Keratinocyte (primary cell): ENCODE results near the gene RNU7-1. TPM values are rescaled to one million over a fixed set of nuclear protein-coding genes. Genes with fewer than 3 reads are reported as not detected.

Experiments used
- DNase-seq: peaks from one replicate; pipeline ENCODE4 v3.0.0-alpha.2; 2011; ENCODE audit warnings: low read depth, missing footprints, low spot score
- FAIRE-seq: peaks from 2 replicates; lab custom pipeline; 2011; peaks lifted over from hg19 to GRCh38; lab: Jason Lieb, UNC
- H2AFZ ChIP-seq: 2 replicates; pipeline ENCODE4 v1.6.0; 2012; ENCODE audit warnings: low read length, control low read depth, inconsistent platforms; ENCODE audit not compliant: control insufficient read depth
- H3K27ac ChIP-seq: 2 replicates; pipeline ENCODE4 v1.5.1; 2011; ENCODE audit warnings: low read length; ENCODE audit not compliant: control insufficient read depth, insufficient read depth
- H3K27me3 ChIP-seq: 3 replicates; pipeline ENCODE4 v1.6.0; 2011; ENCODE audit warnings: low read length; ENCODE audit not compliant: control insufficient read depth, insufficient read depth; ENCODE audit errors: extremely low read depth
- H3K36me3 ChIP-seq, 2 experiments: 2 replicates in 1 of 2; 3 replicates in 1 of 2; pipeline ENCODE4 v1.5.1; 2011; ENCODE audit warnings: low read length in 2 of 2, mild to moderate bottlenecking in 1 of 2; ENCODE audit not compliant: control insufficient read depth in 2 of 2, insufficient read depth in 2 of 2; ENCODE audit errors: extremely low read depth in 1 of 2
- H3K4me1 ChIP-seq: 3 replicates; pipeline ENCODE4 v1.5.1; 2011; ENCODE audit warnings: low read length; ENCODE audit not compliant: control insufficient read depth, insufficient read depth; ENCODE audit errors: extremely low read depth
- H3K4me2 ChIP-seq: 3 replicates; pipeline ENCODE4 v1.6.0; 2011; ENCODE audit warnings: low read depth, low read length; ENCODE audit not compliant: control insufficient read depth, insufficient read depth; ENCODE audit errors: extremely low read depth
- H3K4me3 ChIP-seq, 3 experiments: fragments of 200-600 bp in 1 of 3; sonication (generic) in 1 of 3; 2 replicates in 2 of 3; 3 replicates in 1 of 3; pipeline ENCODE4 v1.5.1; 2011 to 2016; ENCODE audit warnings: low read length in 3 of 3, mild to moderate bottlenecking in 3 of 3, control low read depth in 2 of 3, inconsistent platforms in 1 of 3, low read depth in 1 of 3, mixed read lengths in 1 of 3, mixed run types in 1 of 3, moderate library complexity in 1 of 3; ENCODE audit not compliant: control insufficient read depth in 2 of 3, insufficient read depth in 2 of 3; ENCODE audit errors: extremely low read depth in 1 of 3
- H3K79me2 ChIP-seq: 2 replicates; pipeline ENCODE4 v1.6.0; 2012; ENCODE audit warnings: low read length; ENCODE audit not compliant: control insufficient read depth, insufficient read depth
- H3K9ac ChIP-seq: 3 replicates; pipeline ENCODE4 v1.6.0; 2011; ENCODE audit warnings: low read length; ENCODE audit not compliant: control insufficient read depth, insufficient read depth; ENCODE audit errors: extremely low read depth
- H3K9me1 ChIP-seq: 3 replicates; pipeline ENCODE4 v1.6.0; 2011; ENCODE audit warnings: low read length; ENCODE audit not compliant: control insufficient read depth, insufficient read depth; ENCODE audit errors: extremely low read depth
- H3K9me3 ChIP-seq: 2 replicates; pipeline ENCODE4 v1.5.1; 2012; ENCODE audit warnings: low read depth, low read length; ENCODE audit not compliant: control insufficient read depth
- H4K20me1 ChIP-seq: 3 replicates; pipeline ENCODE4 v1.6.0; 2011; ENCODE audit warnings: low read length; ENCODE audit not compliant: control insufficient read depth, insufficient read depth; ENCODE audit errors: extremely low read depth
- EZH2 ChIP-seq: IDR thresholded peaks from one replicate; pipeline ENCODE4 v1.6.1; 2012; ENCODE audit warnings: inconsistent platforms, mild to moderate bottlenecking, low read length, moderate library complexity
- dilution Hi-C: fragments of 300-500 bp; cut with MboI; formaldehyde crosslinking; loops from one replicate; pipeline ENCODE4 v1.7.0; 2020; ENCODE audit warnings: low sequenced_read_pairs; ENCODE audit not compliant: extremely low pct_ligation_motif_present
- polyA plus RNA-seq, 5 experiments: library from polyadenylated mRNA; depleted of rRNA in 3 of 5; stranded (reverse) in 3 of 5; stranded (forward) in 1 of 5; unstranded in 1 of 5; fragments of >200 nt; gene quantifications; 1 replicate in 1 of 5; 2 replicates in 3 of 5; 3 replicates in 1 of 5; pipeline versions ENCODE4 v1.2.1 to v1.2.3, GENCODE V29; 2011 to 2012; ENCODE audit warnings: missing spikeins in 2 of 5, low read depth in 1 of 5, low replicate concordance in 1 of 5
- TF ChIP-seq, protein P1 (sequence below), 3 experiments: IDR thresholded peaks in 1 of 3; conservative IDR thresholded peaks in 1 of 3; optimal IDR thresholded peaks in 1 of 3; 2 replicates in 2 of 3; 3 replicates in 1 of 3; pipeline versions ENCODE3 to v1.5.1; 2011; ENCODE audit warnings: low read length in 3 of 3, mild to moderate bottlenecking in 3 of 3, moderate library complexity in 2 of 3, control low read depth in 1 of 3, inconsistent platforms in 1 of 3; ENCODE audit not compliant: insufficient read depth in 2 of 3; ENCODE audit errors: extremely low read depth in 1 of 3

Gene RNU7-1
- polyA plus RNA-seq, 1 donor (not counting 4 experiments of a cell fraction or from before 2014, with no cell fraction given), result not detected

DNA sequence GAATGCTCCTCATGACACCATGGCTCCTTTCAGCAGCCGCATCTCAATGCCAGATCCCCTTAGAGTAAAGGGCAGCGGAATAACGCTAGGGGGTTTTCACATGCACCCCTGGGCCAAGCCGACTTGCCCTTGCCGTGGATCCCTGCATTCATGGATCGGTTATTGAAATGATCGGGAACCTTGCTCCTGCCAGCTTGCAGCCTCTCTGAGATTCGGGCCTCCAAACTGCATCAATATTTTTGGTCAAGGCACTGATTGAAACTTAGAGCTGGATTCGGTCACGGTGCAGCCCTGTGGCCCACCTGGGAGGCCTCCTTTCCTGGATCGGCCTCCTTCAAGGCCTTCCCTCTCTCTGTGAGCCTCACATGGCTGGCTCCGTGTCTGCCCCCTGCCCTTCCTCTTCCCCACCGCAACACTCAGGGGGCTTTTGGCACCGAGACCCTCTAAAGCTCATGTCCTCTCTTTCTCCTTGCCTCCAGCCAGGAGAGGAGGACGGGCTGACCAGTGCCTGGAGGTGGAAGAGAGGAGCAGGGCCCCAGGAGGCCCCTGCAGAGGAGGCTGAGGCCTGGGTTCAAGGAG lies 9.3 kb downstream of the RNU7-1 start:
- Histone ChIP-seq H3K9ac (no peak overlapping the region), H3K4me1 (peaks cover 2% of the 10 kb centered on the region), H3K4me2 (no peak overlapping the region), H4K20me1 (no peaks in the 10 kb centered on the region), H3K27me3 (no peaks in the 10 kb centered on the region), H3K79me2 (no peaks in the 10 kb centered on the region), H2AFZ (no peak overlapping the region), H3K9me3 (no peaks in the 10 kb centered on the region), H3K9me1 (no peaks in the 10 kb centered on the region), H3K36me3 (no peaks in the 10 kb centered on the region), H3K4me3 (no peak overlapping the region), H3K27ac (no peak overlapping the region)
- FAIRE-seq (no peak), DNase-seq (no peak)
- TF ChIP-seq, protein P1, sequence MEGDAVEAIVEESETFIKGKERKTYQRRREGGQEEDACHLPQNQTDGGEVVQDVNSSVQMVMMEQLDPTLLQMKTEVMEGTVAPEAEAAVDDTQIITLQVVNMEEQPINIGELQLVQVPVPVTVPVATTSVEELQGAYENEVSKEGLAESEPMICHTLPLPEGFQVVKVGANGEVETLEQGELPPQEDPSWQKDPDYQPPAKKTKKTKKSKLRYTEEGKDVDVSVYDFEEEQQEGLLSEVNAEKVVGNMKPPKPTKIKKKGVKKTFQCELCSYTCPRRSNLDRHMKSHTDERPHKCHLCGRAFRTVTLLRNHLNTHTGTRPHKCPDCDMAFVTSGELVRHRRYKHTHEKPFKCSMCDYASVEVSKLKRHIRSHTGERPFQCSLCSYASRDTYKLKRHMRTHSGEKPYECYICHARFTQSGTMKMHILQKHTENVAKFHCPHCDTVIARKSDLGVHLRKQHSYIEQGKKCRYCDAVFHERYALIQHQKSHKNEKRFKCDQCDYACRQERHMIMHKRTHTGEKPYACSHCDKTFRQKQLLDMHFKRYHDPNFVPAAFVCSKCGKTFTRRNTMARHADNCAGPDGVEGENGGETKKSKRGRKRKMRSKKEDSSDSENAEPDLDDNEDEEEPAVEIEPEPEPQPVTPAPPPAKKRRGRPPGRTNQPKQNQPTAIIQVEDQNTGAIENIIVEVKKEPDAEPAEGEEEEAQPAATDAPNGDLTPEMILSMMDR (optimal IDR thresholded peaks at IDR 0.05 in 1 of 3, IDR thresholded peaks at IDR 0.05 in 1 of 3, conservative IDR thresholded peaks at IDR 0.05 in 1 of 3; ENCODE audit: extremely low read depth in 1 of 3, insufficient read depth in 2 of 3, low read length in 3 of 3), result no peak
- TF ChIP-seq EZH2, result no peak
- dilution Hi-C loops, result no loop called here

DNA sequence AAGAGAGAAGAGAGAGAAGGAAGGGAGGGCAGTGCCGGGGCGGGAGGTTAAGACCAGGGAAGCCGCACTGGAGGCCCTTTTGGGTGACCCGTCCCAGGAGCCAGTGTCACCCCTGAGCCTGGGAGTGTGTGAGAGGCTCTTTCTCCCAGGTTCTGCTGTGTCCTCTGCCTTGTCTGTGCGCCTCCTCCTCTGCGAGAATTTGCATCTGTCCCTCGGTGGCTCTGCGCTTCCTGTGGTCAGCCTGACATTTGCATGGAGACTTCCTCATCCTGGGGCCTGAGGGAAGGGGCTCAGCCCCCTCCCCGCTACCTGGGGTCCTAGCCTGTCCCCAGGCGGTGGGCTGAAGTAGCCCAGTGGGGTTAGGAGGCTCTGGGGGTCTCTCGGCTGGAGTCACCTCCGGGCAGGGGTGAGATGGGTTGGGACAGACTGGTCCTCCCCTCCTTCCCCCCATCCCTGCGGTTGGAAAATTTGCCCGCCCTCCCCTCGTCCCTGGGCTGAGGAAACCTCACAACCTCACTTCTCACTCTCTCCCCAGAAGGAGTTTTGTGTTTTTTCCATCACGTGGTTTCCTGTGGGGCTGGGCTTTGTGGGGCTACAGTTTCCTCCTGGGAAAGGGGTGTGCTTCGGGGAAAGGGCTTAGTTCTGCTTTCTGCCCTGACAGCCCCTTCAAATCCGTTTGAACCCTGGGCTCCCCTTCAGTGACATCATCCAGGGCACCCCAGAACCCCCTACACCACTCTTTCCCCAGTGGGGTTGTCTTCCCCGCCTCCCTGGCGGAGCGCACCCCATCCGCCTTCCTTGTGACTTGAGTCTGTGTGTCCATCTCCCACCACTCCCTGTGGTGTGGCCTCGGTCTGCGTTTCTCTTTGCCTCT lies 10.1 kb downstream of the RNU7-1 start:
- Histone ChIP-seq H3K9ac (no peak overlapping the region), H3K9me1 (no peaks in the 10 kb centered on the region), H3K4me2 (no peak overlapping the region), H3K27me3 (no peaks in the 10 kb centered on the region), H3K27ac (no peak overlapping the region), H4K20me1 (no peaks in the 10 kb centered on the region), H3K36me3 (no peaks in the 10 kb centered on the region), H3K4me3 (no peak overlapping the region), H3K4me1 (peaks cover 9% of the 10 kb centered on the region), H3K79me2 (no peaks in the 10 kb centered on the region), H3K9me3 (no peaks in the 10 kb centered on the region), H2AFZ (no peak overlapping the region)
- no peak for FAIRE-seq
- no peak for TF ChIP-seq EZH2
- TF ChIP-seq, protein P1 (optimal IDR thresholded peaks at IDR 0.05 in 1 of 3, IDR thresholded peaks at IDR 0.05 in 1 of 3, conservative IDR thresholded peaks at IDR 0.05 in 1 of 3; ENCODE audit: extremely low read depth in 1 of 3, insufficient read depth in 2 of 3, low read length in 3 of 3), result no peak
- DNase-seq, result no peak
- dilution Hi-C loops, result no loop called here
